ENCODE results near the gene SMARCD2.
A peak's percentile ranks its signal among the peaks of the same experiment; 100 is the strongest.

SMARCD2 gene

GRCh38 chr17:63848834-63849689 lies 6.6 kb upstream of the SMARCD2 start:
- peak; percentile 95 for ATAC-seq

GRCh38 chr17:63847525-63848249 lies 5.2 kb upstream of the SMARCD2 start:
- ATAC-seq = no peak

- ATAC-seq = no peak
Measured at GRCh38 chr17:63845509-63845908, 3.0 kb upstream of the SMARCD2 start.

DNA sequence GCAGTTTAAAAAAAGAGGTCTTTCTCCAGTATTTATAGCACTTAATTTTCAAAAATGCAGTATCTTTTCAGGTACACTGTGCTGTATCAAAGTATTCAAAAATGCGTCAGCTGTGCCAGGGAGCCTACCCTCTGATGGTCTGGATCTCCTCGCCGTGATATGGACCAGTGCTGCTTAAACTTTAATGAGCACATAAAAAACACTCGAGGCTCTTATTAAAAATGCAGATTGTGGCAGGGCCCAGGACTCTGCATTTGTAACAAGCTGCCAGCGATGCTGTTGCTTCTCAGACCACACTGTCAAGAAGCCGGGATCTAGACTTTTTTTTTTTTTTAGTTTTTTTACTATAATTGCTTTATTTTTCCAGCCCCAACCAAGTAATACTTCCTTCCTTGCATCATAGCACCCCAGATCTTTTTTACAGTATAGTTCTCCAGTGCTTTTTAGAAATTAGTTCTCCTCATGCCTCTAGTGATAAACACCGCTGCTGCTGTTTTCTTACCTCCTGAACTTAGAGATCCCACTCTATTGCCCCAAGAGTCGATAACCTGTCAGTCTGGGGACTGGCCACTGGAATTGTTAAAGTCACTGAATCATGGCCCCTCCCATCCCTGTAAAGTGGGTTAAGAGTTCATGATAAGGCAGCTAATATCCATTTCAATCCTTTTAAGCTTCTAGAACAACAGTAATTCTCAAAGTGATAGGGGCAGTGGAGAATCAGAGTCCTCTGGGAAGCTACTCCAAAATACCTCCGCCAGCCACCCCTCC lies 1.6 kb upstream of the SMARCD2 start:
- no peak for ATAC-seq

DNA sequence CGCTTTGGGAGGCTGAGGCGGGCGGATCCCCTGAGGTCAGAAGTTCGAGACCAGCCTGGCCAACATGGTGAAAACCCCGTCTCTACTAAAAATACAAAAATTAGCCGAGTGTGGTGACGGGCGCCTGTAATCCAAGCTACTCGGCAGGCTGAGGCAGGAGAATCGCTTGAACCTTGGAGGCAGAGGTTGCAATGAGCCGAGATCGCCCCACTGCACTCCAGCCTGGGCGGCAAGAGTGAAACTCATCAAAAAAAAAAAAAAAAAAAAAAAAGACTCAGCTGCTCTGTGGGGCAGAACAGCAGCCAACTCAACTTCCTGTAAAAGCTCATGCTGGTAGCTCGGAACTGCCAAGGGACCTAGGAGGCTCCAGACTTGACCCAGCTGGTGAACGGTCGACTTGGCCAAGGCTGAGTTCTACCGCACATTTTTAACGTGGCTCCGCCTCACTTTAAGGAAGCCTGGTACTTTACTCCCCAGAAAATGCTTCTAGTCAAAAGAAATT lies 953 bp upstream of the SMARCD2 start:
- peak in 1 of 2 donors; percentile 5 for ATAC-seq

DNA sequence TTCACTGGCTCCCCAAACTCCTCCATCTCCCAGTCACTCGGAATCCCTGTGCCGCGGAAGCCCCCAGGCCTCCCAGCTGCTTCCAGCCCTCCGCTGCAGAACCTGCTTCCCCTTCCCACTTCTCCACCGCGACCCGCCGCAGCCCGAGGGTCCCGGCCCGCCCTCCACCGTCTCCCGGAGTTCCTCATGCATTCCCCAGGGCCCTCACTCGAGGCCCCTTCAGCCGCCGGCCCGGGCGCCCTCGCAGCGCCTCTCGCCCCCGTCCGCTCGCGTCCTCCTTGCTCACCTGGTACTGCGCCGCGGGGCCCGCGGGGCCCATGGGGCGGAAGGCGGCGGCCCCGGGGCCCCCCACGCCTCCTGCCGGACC lies 329 bp downstream of the SMARCD2 start:
- peak; percentile 33 to 44 for ATAC-seq

DNA sequence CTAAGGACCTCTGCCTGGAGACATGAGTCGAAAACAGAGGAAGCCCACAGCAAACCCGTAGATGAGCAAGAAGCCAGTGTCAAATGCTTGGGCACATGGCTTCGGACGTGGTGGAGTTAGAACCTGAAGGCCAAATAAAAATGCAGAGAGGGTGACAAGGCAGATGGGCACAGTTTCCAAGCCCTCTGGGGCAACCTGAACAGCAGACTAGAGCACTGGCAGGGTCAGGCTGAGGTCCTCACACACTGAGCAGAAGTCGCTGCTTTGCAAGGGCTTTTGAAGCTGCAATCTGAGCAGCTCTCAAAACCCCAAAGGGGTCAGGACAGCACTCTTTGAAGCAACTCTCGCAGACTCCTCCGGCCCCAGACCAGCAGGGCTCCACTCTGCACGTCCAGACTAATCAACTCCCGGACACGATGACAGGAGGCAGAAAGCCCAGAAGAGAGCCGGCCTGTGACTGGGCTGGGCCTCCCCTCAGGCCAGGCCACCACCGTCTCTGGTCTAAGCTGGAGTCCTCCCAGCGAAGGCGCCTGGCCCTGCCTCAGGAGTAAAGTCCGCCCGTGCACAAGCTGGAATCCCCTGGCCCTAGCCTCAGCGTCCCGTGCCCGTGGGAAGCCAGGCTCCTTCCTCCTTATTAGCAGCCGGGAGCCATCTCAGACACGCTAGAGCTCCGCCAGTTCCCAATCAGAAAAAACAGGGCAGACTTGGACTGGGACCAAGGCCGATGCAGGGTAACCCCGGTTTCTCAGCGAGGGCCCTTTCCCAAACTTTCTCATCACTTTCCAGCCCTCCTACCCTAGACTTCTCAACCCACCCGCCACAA lies 924 bp downstream of the SMARCD2 start:
- ATAC-seq = no peak

DNA sequence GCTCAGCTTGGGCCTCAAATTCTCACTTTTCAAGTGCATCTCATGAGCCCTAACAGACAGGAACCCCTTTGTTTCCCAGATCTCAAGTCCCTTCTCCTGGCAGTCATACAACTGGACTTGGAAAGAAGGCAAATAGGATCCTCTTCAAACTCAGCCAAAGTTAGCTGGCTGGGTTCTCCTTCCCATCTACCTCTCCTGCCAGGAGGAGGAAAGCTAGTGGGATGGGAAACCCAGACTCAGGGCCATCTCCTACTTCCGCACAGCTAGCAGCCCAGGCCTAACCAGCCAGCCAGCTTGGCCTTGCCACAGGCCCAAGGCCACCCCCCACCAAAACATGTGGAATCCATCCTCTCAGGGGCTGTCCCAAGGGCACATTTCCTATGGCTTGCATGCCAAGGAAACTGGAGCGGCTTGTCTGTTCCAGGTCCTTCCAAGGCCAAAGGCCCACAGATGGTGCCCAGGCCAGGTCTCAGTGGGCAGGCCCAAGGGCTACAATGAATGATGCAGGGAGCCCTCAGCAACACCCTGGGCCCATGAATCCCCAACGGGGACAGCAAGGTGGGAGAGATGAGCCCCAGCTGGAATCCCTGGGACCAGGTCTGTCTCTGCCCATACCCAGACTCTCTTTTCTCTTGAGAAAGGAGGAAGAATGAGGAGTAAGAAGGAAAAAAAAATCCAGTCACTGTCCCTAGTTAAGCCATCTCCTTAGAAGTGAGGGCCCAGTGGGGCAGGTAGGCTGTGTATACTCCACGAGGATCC lies 1.7 kb downstream of the SMARCD2 start:
- no peak for ATAC-seq

- ATAC-seq = no peak
Measured at GRCh38 chr17:63838631-63839171, 3.8 kb downstream of the SMARCD2 start.

DNA sequence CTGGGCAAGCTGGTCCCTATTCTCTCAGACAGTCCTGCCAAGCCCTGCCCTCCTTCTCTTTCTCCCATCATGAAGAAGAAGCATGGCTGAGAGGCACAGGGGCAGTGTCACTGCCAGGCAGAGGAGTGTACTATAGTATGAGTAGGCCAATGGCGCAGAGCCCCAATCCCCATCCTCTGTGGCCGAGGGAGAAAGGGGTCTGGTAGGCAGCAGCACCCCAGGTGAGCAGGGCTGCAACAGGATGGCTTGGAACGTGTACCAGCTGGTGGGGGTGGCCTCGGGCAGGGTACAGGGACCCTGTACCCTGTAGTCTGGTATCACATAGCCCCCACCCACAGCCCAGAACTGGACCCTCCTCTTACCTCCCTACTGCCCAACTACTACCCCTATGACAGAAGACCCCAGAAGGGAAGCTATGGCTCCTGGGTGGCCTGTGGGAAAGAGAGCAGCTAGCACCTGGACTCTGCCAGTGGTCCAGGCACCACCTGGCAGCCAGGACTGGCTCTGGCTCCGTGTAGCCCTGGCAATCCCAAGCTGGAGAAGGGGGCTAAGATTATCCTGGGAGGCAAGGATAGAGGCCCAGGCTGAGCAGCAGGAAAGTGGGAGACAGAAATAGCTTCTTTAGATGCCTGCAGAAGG lies 4.4 kb downstream of the SMARCD2 start:
- ATAC-seq = no peak

GRCh38 chr17:63837480-63837879 lies 5.0 kb downstream of the SMARCD2 start:
- no peak for ATAC-seq

GRCh38 chr17:63836811-63837210 lies 5.7 kb downstream of the SMARCD2 start:
- no peak for ATAC-seq

GRCh38 chr17:63835167-63835720 lies 7.2 kb downstream of the SMARCD2 start:
- no peak for ATAC-seq

GRCh38 chr17:63834431-63835166 lies 7.9 kb downstream of the SMARCD2 start:
- ATAC-seq = peak; percentile 71 to 87

DNA sequence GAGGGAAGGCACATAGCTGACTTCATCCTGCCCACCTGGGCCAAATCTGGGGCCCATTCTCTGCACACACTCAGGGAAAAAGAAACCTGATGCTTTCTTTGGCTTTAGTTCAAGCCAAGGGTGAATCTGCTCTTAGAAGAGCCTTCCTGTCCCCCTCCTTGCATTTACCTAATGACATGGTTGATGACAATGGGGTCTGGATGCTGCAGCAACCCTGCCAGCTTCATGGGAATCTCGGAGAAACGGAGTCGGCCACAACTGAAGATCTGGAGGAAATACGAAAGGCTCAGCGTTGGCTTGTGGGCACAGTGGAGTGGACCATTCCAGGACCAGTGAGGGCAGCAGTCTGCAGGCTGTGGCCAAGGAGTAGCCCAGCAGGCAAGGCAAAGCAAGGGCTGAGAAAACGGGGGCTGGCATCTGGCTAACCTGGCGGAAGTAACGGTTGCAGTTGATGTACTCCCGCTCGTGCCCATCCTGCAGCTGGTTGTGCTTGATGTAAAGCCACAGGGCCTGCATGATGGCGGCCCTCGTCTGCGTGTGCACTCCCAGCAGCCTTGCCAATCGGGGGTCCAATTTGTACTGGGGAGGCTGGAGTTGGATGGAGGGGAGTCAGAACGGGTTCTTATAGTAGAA lies 8.6 kb downstream of the SMARCD2 start:
- no peak for ATAC-seq

GRCh38 chr17:63833026-63833740 lies 9.3 kb downstream of the SMARCD2 start:
- ATAC-seq = no peak

- no peak for ATAC-seq
Measured at GRCh38 chr17:63832455-63832854, 10.0 kb downstream of the SMARCD2 start.

DNA sequence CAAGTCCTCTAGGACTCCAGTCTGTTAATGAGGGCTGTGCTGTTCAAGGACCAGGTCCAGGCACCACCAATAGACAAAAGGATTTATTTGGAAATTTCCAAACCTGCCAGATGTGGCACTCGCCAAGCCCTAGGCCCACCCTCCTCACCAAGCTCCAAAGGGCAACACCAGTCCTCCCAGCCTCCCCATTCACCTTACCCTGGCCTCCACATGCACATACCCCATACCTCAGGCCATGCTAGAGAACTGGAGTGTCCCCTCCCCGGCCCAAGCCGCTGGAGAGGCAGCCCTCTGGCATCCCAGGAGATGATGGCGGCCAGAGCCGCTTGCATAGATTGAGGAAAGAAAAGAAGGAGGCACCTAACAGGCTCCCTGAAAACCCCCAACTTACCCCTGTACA lies 10.5 kb downstream of the SMARCD2 start:
- ATAC-seq = no peak

Measured in activated CD4-positive, CD25-positive, alpha-beta regulatory T cell treated with anti-CD3 and anti-CD28 coated beads, Interleukin-2, amount 50 U/mL, for 24 hours (primary cell).